Measurements from ENCODE around the gene VSTM4.

Gene VSTM4

DNA sequence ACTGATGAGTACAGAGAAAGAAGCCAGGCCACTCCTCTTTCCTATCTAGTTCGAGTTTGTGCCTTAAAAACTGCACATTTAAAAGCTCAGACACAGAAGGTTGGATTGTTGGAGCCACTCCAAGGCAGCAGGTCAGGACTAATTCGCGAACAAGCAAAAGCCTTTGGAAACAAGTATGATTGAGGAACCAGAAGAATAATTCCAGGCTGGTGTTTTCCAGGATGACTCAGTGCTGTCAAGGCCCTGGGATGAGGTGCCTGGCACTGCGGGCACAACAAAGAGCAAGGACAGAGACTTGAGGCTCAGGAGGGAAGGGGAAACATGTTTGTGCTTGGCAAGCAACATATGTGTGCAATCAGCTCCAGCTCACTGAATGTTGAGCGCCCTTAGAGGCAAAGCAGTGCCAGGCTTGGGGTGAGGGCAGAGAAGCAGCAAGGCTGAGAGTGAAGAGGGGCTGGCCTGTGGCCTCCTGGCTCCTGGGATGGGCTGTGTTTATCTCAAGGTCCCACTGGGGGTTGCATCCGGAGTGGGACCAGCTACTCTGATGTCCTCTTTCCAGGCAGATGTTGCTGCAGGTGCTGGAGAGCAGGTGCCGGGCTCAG lies 44.1 kb downstream of the VSTM4 start:
- TF ChIP-seq CTCF (IDR thresholded peaks at IDR 0.05; ENCODE audit: low read depth, low read length) (no peak), EZH2phosphoT487 (IDR thresholded peaks at IDR 0.05; ENCODE audit: low read depth) (no peak)
- no peaks in the 10 kb centered on the region for H3K9me3 ChIP-seq (ENCODE audit: insufficient read depth, low read length)
- H3K36me3 ChIP-seq (replicated peaks; ENCODE audit: low read depth, low read length) = no peaks in the 10 kb centered on the region
- no peaks in the 10 kb centered on the region; the same call in 1 of the 2 replicates for H3K4me1 ChIP-seq (ENCODE audit: low read length)
- H3K27me3 ChIP-seq (ENCODE audit: low read depth, low read length) = no peaks in the 10 kb centered on the region
- no peaks in the 10 kb centered on the region for H3K79me2 ChIP-seq (ENCODE audit: low read length)
- H3K4me2 ChIP-seq (ENCODE audit: low read length) = no peak overlapping the region
- H3K4me3 ChIP-seq (ENCODE audit: low read length) = no peak overlapping the region
- H2AFZ ChIP-seq (ENCODE audit: low read depth, low read length) = no peak overlapping the region
- no peak overlapping the region for H3K9ac ChIP-seq (ENCODE audit: low read length)
- H3K27ac ChIP-seq (ENCODE audit: low read length) = no peak overlapping the region
- no peaks in the 10 kb centered on the region for H4K20me1 ChIP-seq (ENCODE audit: insufficient read depth, low read length)

- Histone ChIP-seq H3K4me3 (ENCODE audit: low read length) (no peak overlapping the region), H3K9me3 (ENCODE audit: insufficient read depth, low read length) (no peaks in the 10 kb centered on the region), H3K27me3 (ENCODE audit: low read depth, low read length) (no peaks in the 10 kb centered on the region), H3K4me1 (ENCODE audit: low read length) (no peaks in the 10 kb centered on the region), H3K9ac (ENCODE audit: low read length) (no peak overlapping the region), H4K20me1 (ENCODE audit: insufficient read depth, low read length) (no peaks in the 10 kb centered on the region), H3K4me2 (ENCODE audit: low read length) (no peak overlapping the region), H3K36me3 (replicated peaks; ENCODE audit: low read depth, low read length) (no peaks in the 10 kb centered on the region), H3K27ac (ENCODE audit: low read length) (no peak overlapping the region), H3K79me2 (ENCODE audit: low read length) (no peaks in the 10 kb centered on the region), H2AFZ (ENCODE audit: low read depth, low read length) (no peak overlapping the region)
- TF ChIP-seq CTCF (IDR thresholded peaks at IDR 0.05; ENCODE audit: low read depth, low read length) (no peak), EZH2phosphoT487 (IDR thresholded peaks at IDR 0.05; ENCODE audit: low read depth) (no peak)
Measured at GRCh38 chr10:49070701-49071100, 44.6 kb downstream of the VSTM4 start.

- Histone ChIP-seq H2AFZ (ENCODE audit: low read depth, low read length) (no peak overlapping the region), H3K27ac (ENCODE audit: low read length) (no peak overlapping the region), H4K20me1 (ENCODE audit: insufficient read depth, low read length) (no peaks in the 10 kb centered on the region), H3K4me2 (ENCODE audit: low read length) (no peak overlapping the region), H3K9ac (ENCODE audit: low read length) (no peak overlapping the region), H3K79me2 (ENCODE audit: low read length) (no peaks in the 10 kb centered on the region), H3K36me3 (replicated peaks; ENCODE audit: low read depth, low read length) (no peaks in the 10 kb centered on the region), H3K27me3 (ENCODE audit: low read depth, low read length) (peaks cover 12% of the 10 kb centered on the region), H3K4me3 (ENCODE audit: low read length) (no peak overlapping the region), H3K4me1 (ENCODE audit: low read length) (no peaks in the 10 kb centered on the region), H3K9me3 (ENCODE audit: insufficient read depth, low read length) (no peaks in the 10 kb centered on the region)
- no peak for TF ChIP-seq CTCF (IDR thresholded peaks at IDR 0.05; ENCODE audit: low read depth, low read length)
- TF ChIP-seq EZH2phosphoT487 (IDR thresholded peaks at IDR 0.05; ENCODE audit: low read depth) = no peak
Measured at GRCh38 chr10:49068672-49069217, 46.6 kb downstream of the VSTM4 start.

DNA sequence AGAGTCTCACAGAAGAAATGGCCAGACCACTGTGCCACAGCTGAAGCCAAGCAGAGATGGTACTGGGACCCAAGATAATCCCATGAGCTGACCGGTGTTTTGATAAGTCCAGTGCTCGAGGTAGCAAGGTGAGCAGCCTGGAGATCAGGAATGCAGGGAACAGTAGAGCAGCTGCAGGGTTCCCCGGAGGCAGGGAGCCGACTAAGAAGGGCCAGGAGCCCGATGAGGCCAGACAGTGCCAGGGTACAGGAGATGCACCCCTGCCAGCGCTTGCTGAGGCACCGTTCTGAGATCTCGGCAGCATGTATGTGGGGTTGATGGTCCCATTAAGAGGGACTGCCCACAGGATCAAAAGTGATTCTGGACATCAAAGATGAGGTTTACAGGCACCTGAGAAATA lies 47.1 kb downstream of the VSTM4 start:
- TF ChIP-seq CTCF (IDR thresholded peaks at IDR 0.05; ENCODE audit: low read depth, low read length) (no peak), EZH2phosphoT487 (IDR thresholded peaks at IDR 0.05; ENCODE audit: low read depth) (no peak)
- no peaks in the 10 kb centered on the region for H4K20me1 ChIP-seq (ENCODE audit: insufficient read depth, low read length)

More for the DNA sequence above, 47.1 kb downstream of the VSTM4 start:
- H3K4me2 ChIP-seq (ENCODE audit: low read length) = no peak overlapping the region
- H3K79me2 ChIP-seq (ENCODE audit: low read length) = no peaks in the 10 kb centered on the region
- H3K27ac ChIP-seq (ENCODE audit: low read length) = no peak overlapping the region
- no peaks in the 10 kb centered on the region for H3K4me1 ChIP-seq (ENCODE audit: low read length)
- no peak overlapping the region for H2AFZ ChIP-seq (ENCODE audit: low read depth, low read length)
- peaks cover 13% of the 10 kb centered on the region for H3K27me3 ChIP-seq (ENCODE audit: low read depth, low read length)
- H3K4me3 ChIP-seq (ENCODE audit: low read length) = no peak overlapping the region
- no peaks in the 10 kb centered on the region for H3K36me3 ChIP-seq (replicated peaks; ENCODE audit: low read depth, low read length)
- H3K9ac ChIP-seq (ENCODE audit: low read length) = no peak overlapping the region
- H3K9me3 ChIP-seq (ENCODE audit: insufficient read depth, low read length) = no peaks in the 10 kb centered on the region

All from OCI-LY3 (cell line).